ENCODE measurements around the gene SMIM17. TPM values are rescaled to one million over a fixed set of nuclear protein-coding genes. Genes with fewer than 3 reads are reported as not detected.

Gene SMIM17
- total and polyA plus RNA-seq, 2 of the 13 experiments (the other 11 are each of a cell fraction or from before 2014, with no cell fraction given), result 0.21 to 0.53 TPM

GRCh38 chr19:56661248-56661647 is 18.3 kb downstream of the SMIM17 start:
- intact Hi-C loops (cut with micrococcal nuclease; ENCODE audit: unreplicated experiment) (no loop called here), in situ Hi-C loops (cut with HindIII; ENCODE audit: extremely low pct_ligation_motif_present, low pct_unique_long_range_greater_than_20kb) (no loop called here)
- Histone ChIP-seq H3K4me2 (ENCODE audit: low read depth, low read length) (no peak overlapping the region), H3K27me3 (ENCODE audit: control insufficient read depth in 1 of 2, insufficient read depth in 2 of 2, low read length in 2 of 2) (no peaks in the 10 kb centered on the region), H3K4me3 (replicated peaks in 1 of 3; ENCODE audit: insufficient read depth in 1 of 3, low read depth in 2 of 3, low read length in 3 of 3) (no peak overlapping the region), H4K20me1 (ENCODE audit: insufficient read depth, low read length) (no peaks in the 10 kb centered on the region), H3K9ac (ENCODE audit: insufficient read depth, low read depth, low read length) (no peak overlapping the region), H3K4me1 (ENCODE audit: insufficient read depth, low read length) (no peaks in the 10 kb centered on the region), H3K27ac (ENCODE audit: extremely low read length, insufficient read depth, low read length) (no peak overlapping the region), H2AFZ (ENCODE audit: low read length) (no peak overlapping the region), H3K9me3 (ENCODE audit: low read length) (peaks cover 29% of the 10 kb centered on the region), H3K36me3 (replicated peaks in 1 of 2; ENCODE audit: control insufficient read depth in 1 of 2, insufficient read depth in 2 of 2, low read length in 2 of 2) (no peaks in the 10 kb centered on the region), H3K79me2 (ENCODE audit: insufficient read depth, low read length) (no peaks in the 10 kb centered on the region)
- DNase-seq (ENCODE audit: low spot score) (no peak), FAIRE-seq (no peak), ATAC-seq (no peak)
- ChIA-PET CTCF (ENCODE audit: low intra/inter-chr PET ratio, low total read pairs) (no interaction called here), POLR2A (no interaction called here)
- no TSS peak for BruUV-seq (replicated peaks)
- 34% methylated on average over 3 of the region's 3 CpGs for WGBS (ENCODE audit: low lambda C conversion rate)
- TF ChIP-seq GZF1 (CRISPR knock-in tag; IDR thresholded peaks at IDR 0.05) (no peak), ZBTB26 (CRISPR knock-in tag; IDR thresholded peaks at IDR 0.05; ENCODE audit: borderline replicate concordance) (no peak), ZNF674 (CRISPR knock-in tag; IDR thresholded peaks at IDR 0.05; ENCODE audit: low read depth) (no peak), FOXK1 (CRISPR knock-in tag; IDR thresholded peaks at IDR 0.05; ENCODE audit: borderline replicate concordance, low read depth) (no peak), RFX1 (IDR thresholded peaks at IDR 0.05) (no peak), ZKSCAN1 (IDR thresholded peaks at IDR 0.05; ENCODE audit: low read length) (peak; percentile 59; the same call in 1 of the 2 replicates), FOXM1 (CRISPR knock-in tag; IDR thresholded peaks at IDR 0.05) (no peak)

GRCh38 chr19:56663931-56664500 is 21.1 kb downstream of the SMIM17 start:
- no peaks in the 10 kb centered on the region for H3K4me1 ChIP-seq (ENCODE audit: insufficient read depth, low read length)
- intact Hi-C loops (cut with micrococcal nuclease; ENCODE audit: unreplicated experiment), result no loop called here
- no peaks in the 10 kb centered on the region for H3K27me3 ChIP-seq (ENCODE audit: control insufficient read depth in 1 of 2, insufficient read depth in 2 of 2, low read length in 2 of 2)
- no peaks in the 10 kb centered on the region for H3K36me3 ChIP-seq (replicated peaks in 1 of 2; ENCODE audit: control insufficient read depth in 1 of 2, insufficient read depth in 2 of 2, low read length in 2 of 2)
- POLR2A ChIA-PET, result no interaction called here
- FAIRE-seq (no peak), ATAC-seq (no peak), DNase-seq (ENCODE audit: low spot score) (no peak)
- H2AFZ ChIP-seq (ENCODE audit: low read length), result no peak overlapping the region
- H3K9me3 ChIP-seq (ENCODE audit: low read length), result peaks cover 29% of the 10 kb centered on the region
- BruUV-seq (replicated peaks), result no TSS peak
- TF ChIP-seq DMTF1 (CRISPR knock-in tag; IDR thresholded peaks at IDR 0.05) (no peak), GZF1 (CRISPR knock-in tag; IDR thresholded peaks at IDR 0.05) (no peak)
- CTCF ChIA-PET (ENCODE audit: low intra/inter-chr PET ratio, low total read pairs), result no interaction called here
- no peak overlapping the region for H3K27ac ChIP-seq (ENCODE audit: extremely low read length, insufficient read depth, low read length)
- H4K20me1 ChIP-seq (ENCODE audit: insufficient read depth, low read length), result no peaks in the 10 kb centered on the region
- no peaks in the 10 kb centered on the region for H3K79me2 ChIP-seq (ENCODE audit: insufficient read depth, low read length)
- 93% methylated on average over 45 of the region's 60 CpGs for WGBS (ENCODE audit: low lambda C conversion rate)
- no peak overlapping the region for H3K9ac ChIP-seq (ENCODE audit: insufficient read depth, low read depth, low read length)
- no peak overlapping the region for H3K4me3 ChIP-seq (replicated peaks in 1 of 3; ENCODE audit: insufficient read depth in 1 of 3, low read depth in 2 of 3, low read length in 3 of 3)
- no peak overlapping the region for H3K4me2 ChIP-seq (ENCODE audit: low read depth, low read length)
- in situ Hi-C loops (cut with HindIII; ENCODE audit: extremely low pct_ligation_motif_present, low pct_unique_long_range_greater_than_20kb), result no loop called here

Data from HepG2 (cell line).